Epidermal melanocyte (primary cell): Measurements from ENCODE around the gene BABAM1.

Source experiments
- DNase-seq: peaks from one replicate; pipeline ENCODE4 v3.0.0; 2011; ENCODE audit warnings: low spot score; ENCODE audit not compliant: insufficient read length

Gene BABAM1

GRCh38 chr19:17243211-17243829, 23.9 kb upstream of the BABAM1 start:
- DNase-seq, result no peak

- peak; percentile 51 for DNase-seq
These were observed 23.2 kb upstream of the BABAM1 start for GRCh38 chr19:17243830-17244617.

DNA sequence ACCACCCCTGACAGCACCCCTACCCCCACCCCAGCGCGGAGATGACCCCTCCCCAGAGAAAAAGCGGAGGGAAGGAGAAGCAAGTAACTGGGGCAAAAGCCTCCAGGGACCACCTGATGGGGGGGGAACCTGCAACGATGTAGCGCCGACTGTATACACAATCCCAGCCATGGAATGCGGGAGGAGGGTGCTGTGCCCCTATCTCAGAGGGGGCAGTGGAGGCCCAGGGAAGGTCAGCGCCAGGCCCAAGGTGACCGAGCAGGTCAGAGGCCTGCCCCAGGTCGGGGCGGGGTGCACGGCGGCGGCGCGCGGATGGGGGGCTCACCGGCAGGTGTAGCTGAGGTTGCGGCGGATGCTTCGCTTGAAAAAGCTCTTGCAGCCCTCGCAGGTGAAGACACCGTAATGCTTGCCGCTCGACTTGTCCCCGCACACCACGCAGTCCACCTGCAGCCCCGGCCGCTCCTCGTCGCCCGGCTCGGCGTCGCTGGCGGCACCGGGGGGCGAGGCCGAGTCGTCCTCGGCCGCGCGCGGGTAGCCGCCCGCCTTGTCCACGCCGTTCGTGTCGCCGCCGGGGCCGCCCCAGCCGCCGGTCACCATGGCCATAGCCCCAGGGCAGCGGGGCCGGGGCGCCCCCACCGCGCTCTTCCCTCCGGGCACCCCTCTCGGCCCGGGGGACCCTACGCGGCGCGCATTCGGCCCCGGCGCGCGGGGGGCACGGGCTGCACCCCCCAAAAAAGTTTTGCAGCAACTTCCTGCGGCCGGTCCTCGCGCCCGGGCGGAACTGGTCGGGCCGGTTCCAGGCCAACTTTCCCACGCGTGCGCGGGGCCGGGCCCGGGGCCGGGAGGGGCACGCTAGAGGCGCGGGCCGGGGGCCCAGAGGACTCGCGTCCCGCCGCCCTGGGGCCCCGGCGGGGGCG, 22.4 kb upstream of the BABAM1 start:
- no peak for DNase-seq

GRCh38 chr19:17245535-17245984, 21.7 kb upstream of the BABAM1 start, which contains the start of gene NR2F6:
Gene NR2F6 (minus strand): TSS chr19:17245919. CDS start chr19:17245220, 699 bp downstream.
- DNase-seq, result no peak

DNA sequence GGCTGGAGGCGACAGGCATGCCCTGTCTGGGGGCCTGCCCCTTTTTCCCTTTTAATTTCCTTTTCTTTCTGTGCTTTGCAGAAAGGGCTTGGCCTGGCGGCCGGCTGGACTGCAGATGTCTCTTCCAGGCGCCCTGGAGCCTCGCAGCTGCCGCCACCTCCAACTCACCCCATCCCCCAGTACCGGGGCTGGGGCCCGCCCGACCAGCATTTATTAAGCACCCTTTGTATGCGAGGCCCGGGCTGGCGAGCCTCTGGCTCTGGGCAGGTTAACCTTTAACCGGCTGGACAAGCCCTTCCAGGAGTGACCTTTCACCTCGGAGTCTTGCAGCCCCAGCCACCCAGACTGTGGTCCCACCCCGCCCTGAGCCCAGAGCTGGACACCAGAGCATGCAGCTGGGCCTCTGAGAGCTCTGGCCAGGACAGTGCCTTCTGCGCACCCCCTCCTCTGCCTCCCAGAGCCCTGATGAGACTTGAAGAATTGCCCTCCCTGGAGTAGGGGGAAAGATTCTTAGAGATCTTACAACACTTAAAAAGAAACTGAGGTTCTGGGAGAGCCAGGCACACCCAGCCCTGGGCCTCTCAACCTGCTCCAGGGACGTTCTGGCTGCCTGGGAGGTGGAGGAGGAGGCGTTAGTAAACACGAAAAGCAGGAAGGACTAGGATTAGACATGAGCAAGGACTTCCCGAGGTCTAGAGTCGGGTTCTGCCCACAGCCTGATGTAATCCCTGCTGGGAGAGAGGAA, 20.4 kb upstream of the BABAM1 start:
- DNase-seq, result no peak

DNA sequence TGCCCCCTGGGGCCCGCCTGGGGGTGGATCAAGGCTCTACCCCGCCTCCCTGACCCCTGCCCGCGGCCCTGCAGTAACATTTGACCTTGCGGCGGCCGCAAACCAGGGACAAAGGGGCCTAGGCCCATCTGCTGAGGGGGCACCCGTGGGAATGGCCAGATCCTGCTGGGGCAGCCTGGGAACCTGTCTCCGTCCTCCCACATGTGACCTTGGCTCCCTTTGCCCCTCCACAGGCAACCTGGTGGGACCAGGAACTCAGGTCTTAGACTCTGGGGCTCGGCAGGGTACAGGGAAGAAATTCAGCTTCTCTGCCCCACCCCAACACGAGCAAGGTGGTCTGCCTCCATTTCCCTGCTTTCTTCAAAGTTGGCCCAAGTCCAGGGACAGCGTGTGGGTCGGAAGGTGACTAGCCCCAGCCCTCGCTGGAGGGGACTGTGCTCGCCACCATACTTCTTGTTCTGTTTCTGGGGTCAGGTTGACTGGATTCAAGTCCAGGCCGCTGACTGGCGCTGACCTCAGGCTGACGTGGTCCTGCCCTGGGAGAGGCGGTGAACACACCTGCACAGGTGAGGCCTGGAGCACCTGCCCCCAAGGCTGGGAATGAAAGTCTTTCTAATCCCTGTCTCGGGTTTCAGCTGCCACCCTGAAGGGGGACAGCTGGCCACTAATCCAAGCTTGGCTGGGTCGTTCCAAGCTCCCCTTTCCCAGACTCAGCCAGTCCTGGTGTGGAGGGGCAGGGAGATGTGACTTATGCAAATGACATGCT, 19.0 kb upstream of the BABAM1 start:
- no peak for DNase-seq

- no peak for DNase-seq
These were observed 17.2 kb upstream of the BABAM1 start for GRCh38 chr19:17249887-17250548.

DNA sequence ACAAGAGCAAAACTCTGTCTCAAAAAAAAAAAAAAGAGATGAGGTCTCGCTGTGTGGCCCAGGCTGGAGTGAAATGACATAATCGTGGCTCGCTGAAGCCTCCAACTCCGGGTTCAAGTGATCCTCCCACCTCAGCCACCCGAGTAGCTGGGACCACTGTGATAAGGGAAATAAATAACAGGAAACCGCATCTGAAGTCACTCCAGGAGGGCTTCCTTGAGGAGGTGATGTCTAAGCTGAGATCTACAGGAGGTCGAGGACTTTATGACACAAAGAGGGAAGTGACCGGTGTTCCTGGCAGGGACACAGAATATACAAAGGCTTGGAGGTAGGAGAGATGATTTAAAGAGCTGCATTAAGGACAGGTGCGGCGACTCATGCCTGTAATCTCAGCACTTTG, 12.6 kb upstream of the BABAM1 start:
- DNase-seq, result no peak

DNA sequence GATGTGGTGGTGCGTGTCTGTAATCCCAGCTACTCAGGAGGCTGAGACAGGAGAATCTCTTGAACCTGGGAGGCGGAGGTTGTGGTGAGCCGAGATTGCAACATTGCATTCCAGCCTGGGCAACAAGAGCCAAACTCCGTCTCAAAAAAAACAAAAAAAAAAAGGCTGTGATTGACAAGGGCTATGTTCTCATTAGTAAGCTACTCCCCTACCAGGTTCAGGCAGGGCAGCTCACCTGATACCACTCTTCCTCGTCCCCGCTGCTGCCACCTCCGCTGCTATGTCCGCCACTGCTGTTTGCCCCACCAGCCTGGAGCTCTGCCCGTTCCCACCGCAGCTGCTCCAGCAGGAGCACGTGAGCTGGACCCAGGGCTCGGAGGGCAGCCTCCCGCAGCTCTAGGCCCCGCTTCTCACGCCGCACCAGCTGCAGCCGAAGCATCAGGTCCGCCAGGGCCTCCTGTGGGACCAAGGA, 12.1 kb upstream of the BABAM1 start:
- no peak for DNase-seq

DNA sequence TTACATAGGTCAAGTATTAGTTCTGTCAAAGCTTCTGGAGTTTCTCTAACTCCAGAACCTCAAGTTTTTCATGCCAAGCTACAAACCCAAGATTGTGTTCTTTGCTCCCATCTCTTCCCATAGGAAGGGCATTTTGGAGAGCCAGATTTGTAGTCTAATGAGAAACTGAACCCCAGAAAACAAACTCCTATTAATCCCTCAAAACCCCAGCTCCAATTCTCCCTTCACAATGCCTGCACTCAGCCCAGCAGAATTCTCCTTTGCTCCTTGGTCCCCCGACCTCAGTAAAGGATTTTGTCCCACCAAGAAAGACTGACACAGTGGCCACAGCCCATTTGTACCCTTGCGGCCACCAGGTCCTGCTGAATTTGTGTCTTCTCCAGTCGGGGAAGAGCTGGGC, 11.1 kb upstream of the BABAM1 start:
- no peak for DNase-seq

DNA sequence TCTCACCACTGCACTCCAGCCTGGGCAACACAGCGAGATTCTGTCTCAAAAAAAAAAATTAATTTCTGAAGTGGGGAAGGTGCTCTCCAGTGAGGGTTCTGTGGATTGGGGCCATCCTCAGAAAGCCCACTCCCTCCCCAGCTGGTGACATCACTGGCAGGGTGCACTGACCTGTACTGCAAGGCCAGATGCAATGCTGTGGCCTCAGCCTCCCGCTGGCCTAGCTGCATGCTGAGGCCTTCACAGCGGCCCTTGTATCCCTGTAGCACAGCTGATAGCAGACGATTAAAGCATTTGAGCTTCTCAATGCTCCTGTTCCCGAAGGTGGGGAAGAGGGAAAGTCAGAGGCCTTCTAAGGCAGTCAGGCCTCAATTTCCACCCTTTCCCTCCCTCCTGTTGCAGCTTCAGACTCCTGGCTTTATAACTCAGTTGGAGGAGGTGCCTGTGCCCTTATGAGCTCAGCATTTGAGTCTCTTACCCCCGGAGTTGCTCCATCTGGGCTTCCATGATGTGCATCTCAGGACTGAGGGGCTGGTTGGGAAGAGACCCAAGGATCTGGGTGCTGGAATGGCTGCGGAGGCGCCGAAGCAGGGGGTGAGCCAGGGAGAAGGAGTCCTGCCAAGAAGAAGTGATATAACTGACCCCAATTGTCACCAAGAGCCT, 8.0 kb upstream of the BABAM1 start:
- DNase-seq, result no peak

DNA sequence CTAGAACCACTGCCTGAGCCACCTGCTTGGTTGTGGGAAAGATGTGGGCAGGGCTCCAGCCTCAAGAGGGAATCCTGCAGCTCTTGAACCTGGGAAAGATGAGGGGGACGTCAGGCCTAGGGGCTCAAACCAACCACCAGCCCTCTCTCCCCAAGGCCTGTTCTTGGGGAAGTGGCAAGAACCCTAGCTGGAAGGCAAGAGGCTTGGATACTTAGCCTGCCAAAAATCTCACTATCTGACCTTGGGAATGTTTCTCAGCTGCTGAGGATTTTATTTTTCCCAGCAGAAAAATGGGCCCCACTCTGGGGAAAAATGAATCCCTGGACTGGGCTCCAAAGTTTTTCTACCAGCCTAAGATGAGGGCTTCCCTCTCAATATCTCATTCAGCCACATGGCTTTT, 7.3 kb upstream of the BABAM1 start:
- DNase-seq, result no peak

DNA sequence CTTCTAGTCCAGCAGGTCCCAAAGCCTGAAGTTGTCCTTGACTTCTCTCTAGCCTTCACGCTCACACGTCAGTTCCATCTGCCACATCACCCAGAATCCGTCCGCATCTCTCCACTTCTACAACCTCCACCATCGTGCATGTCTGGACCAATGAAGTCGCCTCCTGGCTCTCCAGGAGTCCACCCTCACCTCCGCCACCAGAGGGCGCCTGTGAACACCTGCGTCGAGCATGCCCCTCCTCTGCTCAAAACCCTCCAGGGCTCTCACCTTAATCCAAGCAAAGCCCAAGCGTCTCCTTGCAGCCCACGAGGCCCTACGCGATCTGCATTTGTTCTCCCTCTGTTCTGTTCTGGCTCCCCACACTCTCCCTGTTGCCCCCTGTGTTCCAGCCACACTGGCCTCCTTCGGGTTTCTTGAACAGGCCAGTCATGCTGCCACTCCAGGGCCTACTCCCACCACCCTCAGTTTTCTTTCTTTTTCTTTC, 6.4 kb upstream of the BABAM1 start:
- peak; percentile 84 for DNase-seq

GRCh38 chr19:17262557-17262956, 4.7 kb upstream of the BABAM1 start:
- DNase-seq, result no peak

GRCh38 chr19:17263712-17264640, 3.3 kb upstream of the BABAM1 start:
- no peak for DNase-seq

GRCh38 chr19:17264641-17264979, 2.6 kb upstream of the BABAM1 start, which contains the start of gene USHBP1:
Gene USHBP1 (minus strand): TSS chr19:17264745. CDS start chr19:17264299, 446 bp downstream.
- no peak for DNase-seq

DNA sequence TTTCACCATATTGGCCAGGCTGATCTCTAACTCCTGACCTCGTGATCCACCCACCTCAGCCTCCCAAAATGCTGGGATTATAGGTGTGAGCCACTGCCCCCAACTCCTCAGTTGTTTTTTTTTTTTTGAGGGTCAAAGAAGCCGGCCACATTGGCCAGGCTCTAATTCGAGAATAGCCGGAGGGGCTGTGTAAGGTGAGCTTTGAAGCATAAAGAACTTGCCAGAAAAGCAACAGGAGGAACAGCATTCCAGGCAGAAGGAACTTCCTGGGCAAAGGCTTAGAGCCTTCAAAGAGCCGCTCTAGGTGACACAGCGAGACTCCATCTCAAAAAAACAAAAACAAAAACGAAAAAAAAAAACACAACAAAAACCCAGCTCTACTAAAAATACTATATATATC, 1.2 kb upstream of the BABAM1 start:
- no peak for DNase-seq

DNA sequence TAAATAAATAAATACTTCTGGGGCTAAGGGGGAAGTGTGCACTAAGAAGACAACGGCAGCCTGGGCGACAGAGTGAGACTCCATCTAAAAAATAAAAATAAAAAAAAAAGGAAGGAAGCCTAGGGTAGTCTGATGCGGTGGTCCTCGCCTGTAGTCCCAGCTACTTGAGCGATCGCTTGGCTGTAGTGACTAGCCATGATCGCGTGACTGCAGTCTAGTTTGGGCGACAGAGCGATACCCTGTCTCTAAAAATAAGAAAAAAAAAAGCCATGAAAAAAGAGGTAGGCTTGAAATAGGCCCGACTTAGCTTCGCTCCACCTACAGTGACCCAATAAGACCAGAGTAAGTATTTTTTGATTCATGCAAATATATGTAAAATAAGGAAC, 661 bp upstream of the BABAM1 start:
- DNase-seq, result no peak
